Natural killer cell (primary cell): Measurements from ENCODE around the gene LRRC32. TPM values are rescaled to one million over a fixed set of nuclear protein-coding genes. Genes with fewer than 3 reads are reported as not detected.

Source experiments
- ATAC-seq, 3 donors: fragments of 150-1000 bp in 2 of 3; fragments of 200-7000 bp in 1 of 3; cut with Tn5 transposase; 1 replicate in 1 of 3; 2 replicates in 2 of 3; pipeline ENCODE4 v1.10.0; 2021; ENCODE audit warnings: mild to moderate bottlenecking in 2 of 3, moderate library complexity in 2 of 3
- DNase-seq, 2 donors: peaks; one replicate each; pipeline versions ENCODE4 v3.0.0 to v3.0.0-alpha.2; 2013 to 2021; ENCODE audit warnings: mixed read lengths in 1 of 2
- H3K27ac ChIP-seq: one replicate; pipeline ENCODE4 v1.5.1; 2013; ENCODE audit warnings: mild to moderate bottlenecking, low read length
- H3K27me3 ChIP-seq: one replicate; pipeline ENCODE4 v1.6.1; 2013; ENCODE audit warnings: low read length; ENCODE audit not compliant: control insufficient read depth, insufficient read depth
- H3K36me3 ChIP-seq: one replicate; pipeline ENCODE4 v1.6.1; 2013; ENCODE audit warnings: low read length; ENCODE audit not compliant: control insufficient read depth, insufficient read depth
- H3K4me1 ChIP-seq: one replicate; pipeline ENCODE4 v1.6.1; 2013; ENCODE audit warnings: low read length; ENCODE audit not compliant: control insufficient read depth, insufficient read depth
- H3K4me3 ChIP-seq: one replicate; pipeline ENCODE4 v1.5.1; 2013; ENCODE audit warnings: low read length
- H3K9me3 ChIP-seq: one replicate; pipeline ENCODE4 v1.6.1; 2013; ENCODE audit warnings: low read length; ENCODE audit not compliant: control insufficient read depth, insufficient read depth
- H3K27ac Mint-ChIP-seq, 2 donors: one replicate each; pipeline ENCODE4 v1.8.0; 2022; ENCODE audit warnings: mild to moderate bottlenecking in 2 of 2, mixed read lengths in 2 of 2, moderate library complexity in 1 of 2
- H3K27me3 Mint-ChIP-seq, 2 donors: one replicate each; pipeline ENCODE4 v1.8.0; 2022; ENCODE audit warnings: low read depth in 2 of 2, mixed read lengths in 2 of 2
- H3K36me3 Mint-ChIP-seq: one replicate; pipeline ENCODE4 v1.8.0; 2022; ENCODE audit warnings: mixed read lengths
- H3K4me1 Mint-ChIP-seq, 2 donors: one replicate each; pipeline ENCODE4 v1.8.0; 2022; ENCODE audit warnings: mixed read lengths in 2 of 2
- H3K4me3 Mint-ChIP-seq: one replicate; pipeline ENCODE4 v1.8.0; 2022; ENCODE audit warnings: mild to moderate bottlenecking, moderate library complexity, mixed read lengths
- H3K9me3 Mint-ChIP-seq, 2 donors: one replicate each; pipeline ENCODE4 v1.8.0; 2022; ENCODE audit warnings: mixed read lengths in 2 of 2
- CTCF ChIP-seq: fragments of 200-600 bp; IDR thresholded peaks from one replicate; pipeline ENCODE4 v1.8.0; 2022; ENCODE audit warnings: antibody characterized with exemption
- WGBS: methylation state at CpG from one replicate; pipeline ENCODE4 v1.1.7; 2013; ENCODE audit warnings: missing lambda C conversion rate; ENCODE audit not compliant: insufficient coverage; 5-methylcytosine and 5-hydroxymethylcytosine counted together
- intact Hi-C: fragments of 100-400 bp; cut with micrococcal nuclease; formaldehyde crosslinking; loops from one replicate; pipeline ENCODE4 v1.14.2; 2022
- total RNA-seq, 4 donors: library from RNA; stranded (reverse); fragments of 120-200 nt in 1 of 4; gene quantifications; one replicate each; pipeline versions ENCODE4 v1.2.3 to v1.2.4, GENCODE V29; 2013 to 2022

Gene LRRC32
- total RNA-seq, 3 donors from 2014 or later (not counting 1 experiment from before 2014, with no cell fraction given), result 0.14 to 1.4 (median 1.4) TPM

- ATAC-seq (no peak), DNase-seq (no peak)
- no peaks in the 10 kb centered on the region for H3K9me3 ChIP-seq
- intact Hi-C loops, result no loop called here
- peaks cover 5% of the 10 kb centered on the region for H3K27me3 ChIP-seq
- WGBS, result 91% methylated on average over 5 of the region's 5 CpGs
- no peaks in the 10 kb centered on the region for H3K36me3 ChIP-seq
- no peak for TF ChIP-seq CTCF
- H3K4me1 ChIP-seq, result peaks cover 8% of the 10 kb centered on the region
- H3K4me3 Mint-ChIP-seq, result no peak overlapping the region
- no peak overlapping the region for H3K27ac Mint-ChIP-seq
- peaks cover 8 to 9% of the 10 kb centered on the region in 2 donors for H3K27me3 Mint-ChIP-seq
- peaks cover 4% of the 10 kb centered on the region in 2 donors for H3K4me1 Mint-ChIP-seq
- no peaks in the 10 kb centered on the region for H3K36me3 Mint-ChIP-seq
- no peaks in the 10 kb centered on the region for H3K9me3 Mint-ChIP-seq
- H3K27ac ChIP-seq, result no peak overlapping the region
- H3K4me3 ChIP-seq, result no peak overlapping the region
Measured at GRCh38 chr11:76717816-76718215, 47.3 kb upstream of the LRRC32 start.

GRCh38 chr11:76717369-76717768, 46.8 kb upstream of the LRRC32 start:
- ATAC-seq, result no peak
- 88% methylated on average over 4 of the region's 4 CpGs for WGBS
- Mint-ChIP-seq H3K36me3 (no peaks in the 10 kb centered on the region), H3K4me3 (no peak overlapping the region), H3K27me3 (peaks cover 3 to 4% of the 10 kb centered on the region in 2 donors), H3K4me1 (peaks cover 2 to 4% of the 10 kb centered on the region in 2 donors), H3K9me3 (no peaks in the 10 kb centered on the region), H3K27ac (no peak overlapping the region)
- no peak for TF ChIP-seq CTCF
- H3K4me3 ChIP-seq, result no peak overlapping the region
- H3K27me3 ChIP-seq, result peaks cover 5% of the 10 kb centered on the region
- no peak for DNase-seq
- intact Hi-C loops, result no loop called here
- no peaks in the 10 kb centered on the region for H3K9me3 ChIP-seq
- H3K4me1 ChIP-seq, result peaks cover 8% of the 10 kb centered on the region
- H3K27ac ChIP-seq, result no peak overlapping the region
- H3K36me3 ChIP-seq, result no peaks in the 10 kb centered on the region

- Histone ChIP-seq H3K9me3 (no peaks in the 10 kb centered on the region), H3K27ac (no peak overlapping the region), H3K27me3 (no peaks in the 10 kb centered on the region), H3K4me3 (no peak overlapping the region), H3K4me1 (no peaks in the 10 kb centered on the region), H3K36me3 (no peaks in the 10 kb centered on the region)
- Mint-ChIP-seq H3K4me1 (no peaks in the 10 kb centered on the region), H3K27me3 (no peaks in the 10 kb centered on the region), H3K36me3 (no peaks in the 10 kb centered on the region), H3K9me3 (no peaks in the 10 kb centered on the region), H3K27ac (no peak overlapping the region), H3K4me3 (no peak overlapping the region)
- 92% methylated on average over 9 of the region's 9 CpGs for WGBS
- no peak for ATAC-seq
- TF ChIP-seq CTCF, result no peak
- no peak for DNase-seq
- intact Hi-C loops, result no loop called here
Measured at GRCh38 chr11:76716268-76716667, 45.7 kb upstream of the LRRC32 start.

GRCh38 chr11:76714493-76714892, 43.9 kb upstream of the LRRC32 start:
- Mint-ChIP-seq H3K36me3 (no peaks in the 10 kb centered on the region), H3K4me3 (no peak overlapping the region), H3K4me1 (no peaks in the 10 kb centered on the region), H3K9me3 (no peaks in the 10 kb centered on the region), H3K27me3 (no peaks in the 10 kb centered on the region), H3K27ac (no peak overlapping the region)
- no peak for ATAC-seq
- TF ChIP-seq CTCF, result no peak
- Histone ChIP-seq H3K4me3 (no peak overlapping the region), H3K27me3 (no peaks in the 10 kb centered on the region), H3K4me1 (no peaks in the 10 kb centered on the region), H3K36me3 (no peaks in the 10 kb centered on the region), H3K9me3 (no peaks in the 10 kb centered on the region), H3K27ac (no peak overlapping the region)
- WGBS, result 85% methylated on average over 3 of the region's 3 CpGs
- DNase-seq, result no peak
- intact Hi-C loops, result no loop called here
